Smooth muscle cell (in vitro differentiated cells): ENCODE measurements around the gene TMEM196. TPM values are rescaled to one million over a fixed set of nuclear protein-coding genes. Genes with fewer than 3 reads are reported as not detected.

Experiments used
- DNase-seq: peaks from one replicate; lab custom pipeline; 2025; ENCODE audit not compliant: unreplicated experiment; lab: John Stamatoyannopoulos, UW
- H2AFZ ChIP-seq: fragments of 200-600 bp; sonication (generic); 2 replicates; pipeline ENCODE4 v1.6.0; 2016; ENCODE audit warnings: antibody characterized with exemption, low read depth, mild to moderate bottlenecking
- H3F3A ChIP-seq: fragments of 200-600 bp; sonication (generic); 2 replicates; pipeline ENCODE4 v1.6.0; 2017; ENCODE audit warnings: antibody characterized with exemption, low read depth
- H3K27ac ChIP-seq: fragments of 200-600 bp; sonication (generic); 2 replicates; pipeline ENCODE4 v1.5.1; 2016; ENCODE audit warnings: low read depth, mild to moderate bottlenecking
- H3K27me3 ChIP-seq: fragments of 200-600 bp; sonication (generic); 2 replicates; pipeline ENCODE4 v1.6.1; 2016; ENCODE audit warnings: low read depth, mild to moderate bottlenecking
- H3K36me3 ChIP-seq: fragments of 200-600 bp; sonication (generic); 2 replicates; pipeline ENCODE4 v1.5.1; 2016; ENCODE audit warnings: low read depth
- H3K4me1 ChIP-seq: fragments of 200-600 bp; sonication (generic); 2 replicates; pipeline ENCODE4 v1.5.1; 2016; ENCODE audit warnings: low read depth
- H3K4me2 ChIP-seq: fragments of 200-600 bp; sonication (generic); 2 replicates; pipeline ENCODE4 v1.6.0; 2016; ENCODE audit warnings: mild to moderate bottlenecking
- H3K4me3 ChIP-seq: fragments of 200-600 bp; sonication (generic); 2 replicates; pipeline ENCODE4 v1.5.1; 2016; ENCODE audit warnings: mild to moderate bottlenecking
- H3K79me2 ChIP-seq: fragments of 200-600 bp; sonication (generic); 2 replicates; pipeline ENCODE4 v1.6.0; 2016; ENCODE audit warnings: low read depth, mild to moderate bottlenecking
- H3K9ac ChIP-seq: fragments of 200-600 bp; sonication (generic); 2 replicates; pipeline ENCODE4 v1.6.0; 2016; ENCODE audit warnings: low read depth
- H3K9me3 ChIP-seq: fragments of 200-600 bp; sonication (generic); replicated peaks from 2 replicates; pipeline ENCODE4 v1.5.1; 2016; ENCODE audit warnings: low read depth
- H4K20me1 ChIP-seq: fragments of 200-600 bp; sonication (generic); 2 replicates; pipeline ENCODE4 v1.6.0; 2016; ENCODE audit warnings: low read depth
- CTCF ChIP-seq: fragments of 200-600 bp; sonication (generic); IDR thresholded peaks from 2 replicates; pipeline ENCODE4 v1.5.1; 2017; ENCODE audit warnings: borderline replicate concordance, mild to moderate bottlenecking, antibody characterized with exemption; ENCODE audit not compliant: insufficient read depth, poor library complexity, severe bottlenecking
- WGBS: methylation state at CpG from one replicate; pipeline ENCODE4 v1.1.7; 2016; ENCODE audit warnings: low lambda C conversion rate; 5-methylcytosine and 5-hydroxymethylcytosine counted together
- microRNA-seq: library from miRNA; unstranded; fragments of <30 nt; microRNA quantifications from one replicate; pipeline ENCODE4, GENCODE V29; 2016; ENCODE audit warnings: borderline number of aligned reads
- polyA plus RNA-seq: library from polyadenylated mRNA; unstranded; fragments of >200 nt; fragmentation: Nextera tagmentation; extraction: Ambion mirVana; gene quantifications from 2 replicates; pipeline ENCODE4 v1.2.1, GENCODE V29; 2016
- small RNA-seq: library from RNA; depleted of rRNA; stranded (forward); fragments of <200 nt; gene quantifications from one replicate; pipeline ENCODE3, GENCODE V24; 2014
- total RNA-seq: library from RNA; depleted of rRNA; stranded (reverse); fragments of >200 nt; gene quantifications from 2 replicates; pipeline ENCODE4 v1.2.3, GENCODE V29; 2014

TMEM196 gene
- total and polyA plus RNA-seq, 2 experiments from 2014 or later, result not detected

GRCh38 chr7:19670806-19671205 lies 102.6 kb downstream of the TMEM196 start:
- no peak overlapping the region for H3K9ac ChIP-seq
- H3K4me1 ChIP-seq, result peaks cover 10% of the 10 kb centered on the region
- no peaks in the 10 kb centered on the region for H3K79me2 ChIP-seq
- no peak overlapping the region for H3K27ac ChIP-seq
- H3K9me3 ChIP-seq, result no peaks in the 10 kb centered on the region
- no peak overlapping the region for H3K4me3 ChIP-seq
- H2AFZ ChIP-seq, result no peak overlapping the region
- no peaks in the 10 kb centered on the region for H3K36me3 ChIP-seq
- no peak for TF ChIP-seq CTCF
- DNase-seq, result no peak
- H3F3A ChIP-seq, result peaks cover 8% of the 10 kb centered on the region
- WGBS, result 91% methylated on average over 1 of the region's 1 CpG
- no peaks in the 10 kb centered on the region for H4K20me1 ChIP-seq
- H3K27me3 ChIP-seq, result no peaks in the 10 kb centered on the region
- H3K4me2 ChIP-seq, result no peak overlapping the region

Small RNA genes within 50 kb of the gene (microRNA-seq; reads per million reads assigned to microRNA genes)
- not detected for gene MIR3146

Small RNA genes within 50 kb of the gene (small RNA-seq; reads per million reads assigned to genes)
- gene MIR3146, result not detected

Other genes starting within 250 kb of the TMEM196 start
- gene POLR1F, start 64.6 kb downstream of the TMEM196 start, total RNA-seq, result 18.0 and 19.1 TPM in 2 replicates
- 17.0 and 20.8 TPM in 2 replicates for gene POLR1F, start 64.6 kb downstream of the TMEM196 start, polyA plus RNA-seq